22Rv1 (cell line): ENCODE results near the gene CFAP46.
"Not testable (repeated sequence)": the region's sequence is repeated elsewhere in the genome, so short reads cannot be mapped to it uniquely, and the experiment has no call there.

Experiments used
- H3K27ac ChIP-seq: fragments of 450-650 bp; 2 replicates; pipeline ENCODE4 v1.5.1; 2017
- ZFX ChIP-seq: fragments of 450-650 bp; IDR thresholded peaks from 2 replicates; pipeline ENCODE4 v1.6.1; 2017; ENCODE audit warnings: antibody characterized with exemption, borderline replicate concordance
- TF ChIP-seq, protein P1 (sequence below): fragments of 450-650 bp; IDR thresholded peaks from 2 replicates; pipeline ENCODE4 v1.5.1; 2017; ENCODE audit warnings: mild to moderate bottlenecking

Gene CFAP46

DNA sequence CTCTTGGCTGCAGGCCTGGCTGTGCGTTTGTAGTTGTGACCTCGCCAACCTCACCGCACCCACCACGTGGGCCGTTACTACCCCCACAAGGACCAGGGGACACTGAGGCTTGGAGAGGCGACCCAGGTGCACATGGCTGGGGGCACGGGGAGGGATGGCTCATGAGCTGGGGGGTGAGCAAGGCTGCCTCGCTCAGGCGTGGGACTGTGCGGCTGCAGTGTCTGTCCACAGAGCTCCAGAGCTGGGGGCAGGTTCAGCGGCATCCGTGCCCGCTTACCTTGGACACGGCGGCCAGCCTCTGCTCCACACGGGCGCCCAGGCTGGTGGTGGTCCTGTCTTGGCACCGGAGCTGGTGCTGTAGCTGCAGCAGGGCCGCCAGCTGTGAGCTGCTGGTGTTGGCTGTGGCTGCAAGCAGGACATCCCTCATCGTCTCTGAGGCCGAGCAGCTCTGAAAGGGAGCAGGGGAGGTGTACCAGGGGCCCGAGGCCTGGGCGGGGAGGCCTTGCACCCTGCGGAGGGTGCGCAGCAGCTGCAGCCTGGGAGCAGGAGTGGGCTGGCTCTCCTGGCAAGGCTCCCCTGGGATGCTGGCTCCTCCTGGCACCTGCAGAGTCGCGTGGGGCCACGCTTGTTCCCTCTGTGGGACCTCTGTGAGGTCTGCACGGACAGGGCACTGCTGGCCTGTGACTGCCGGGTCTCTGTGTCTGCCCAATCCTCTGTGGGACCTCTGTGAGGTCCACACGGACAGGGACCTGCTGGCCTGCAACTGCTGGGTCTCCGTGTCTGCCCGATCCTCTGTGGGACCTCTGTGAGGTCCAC is 96.4 kb downstream of the CFAP46 start:
- H3K27ac ChIP-seq, result no peak overlapping the region
- TF ChIP-seq, protein P1, sequence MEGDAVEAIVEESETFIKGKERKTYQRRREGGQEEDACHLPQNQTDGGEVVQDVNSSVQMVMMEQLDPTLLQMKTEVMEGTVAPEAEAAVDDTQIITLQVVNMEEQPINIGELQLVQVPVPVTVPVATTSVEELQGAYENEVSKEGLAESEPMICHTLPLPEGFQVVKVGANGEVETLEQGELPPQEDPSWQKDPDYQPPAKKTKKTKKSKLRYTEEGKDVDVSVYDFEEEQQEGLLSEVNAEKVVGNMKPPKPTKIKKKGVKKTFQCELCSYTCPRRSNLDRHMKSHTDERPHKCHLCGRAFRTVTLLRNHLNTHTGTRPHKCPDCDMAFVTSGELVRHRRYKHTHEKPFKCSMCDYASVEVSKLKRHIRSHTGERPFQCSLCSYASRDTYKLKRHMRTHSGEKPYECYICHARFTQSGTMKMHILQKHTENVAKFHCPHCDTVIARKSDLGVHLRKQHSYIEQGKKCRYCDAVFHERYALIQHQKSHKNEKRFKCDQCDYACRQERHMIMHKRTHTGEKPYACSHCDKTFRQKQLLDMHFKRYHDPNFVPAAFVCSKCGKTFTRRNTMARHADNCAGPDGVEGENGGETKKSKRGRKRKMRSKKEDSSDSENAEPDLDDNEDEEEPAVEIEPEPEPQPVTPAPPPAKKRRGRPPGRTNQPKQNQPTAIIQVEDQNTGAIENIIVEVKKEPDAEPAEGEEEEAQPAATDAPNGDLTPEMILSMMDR, result no peak
- no peak for TF ChIP-seq ZFX

DNA sequence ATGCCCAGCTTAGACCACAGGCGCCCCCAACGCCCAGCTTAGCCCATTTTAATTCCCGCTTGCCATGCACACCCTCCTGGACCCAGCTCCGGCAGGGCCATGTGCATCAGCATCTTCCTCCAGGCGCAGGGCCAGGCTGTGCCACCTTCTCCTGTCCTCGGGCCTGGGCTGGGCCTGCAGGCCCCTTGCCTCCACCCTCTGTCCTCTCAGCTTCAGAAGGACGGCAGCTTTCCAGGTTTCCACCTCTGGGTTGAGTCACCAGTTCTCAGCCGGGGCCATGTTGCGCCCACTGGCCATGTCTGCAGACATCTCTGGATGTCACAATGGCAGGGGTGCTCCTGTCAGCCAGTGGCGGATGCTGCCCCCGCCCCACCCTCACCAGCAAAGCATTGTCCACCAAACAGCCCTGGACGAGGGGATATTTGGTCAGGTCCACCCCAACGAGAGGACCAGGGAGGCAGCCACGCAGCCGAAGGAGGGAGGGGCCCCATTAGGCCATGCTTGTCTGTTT is 97.3 kb downstream of the CFAP46 start:
- H3K27ac ChIP-seq, result no peak overlapping the region
- TF ChIP-seq, protein P1, result no peak
- TF ChIP-seq ZFX, result no peak

DNA sequence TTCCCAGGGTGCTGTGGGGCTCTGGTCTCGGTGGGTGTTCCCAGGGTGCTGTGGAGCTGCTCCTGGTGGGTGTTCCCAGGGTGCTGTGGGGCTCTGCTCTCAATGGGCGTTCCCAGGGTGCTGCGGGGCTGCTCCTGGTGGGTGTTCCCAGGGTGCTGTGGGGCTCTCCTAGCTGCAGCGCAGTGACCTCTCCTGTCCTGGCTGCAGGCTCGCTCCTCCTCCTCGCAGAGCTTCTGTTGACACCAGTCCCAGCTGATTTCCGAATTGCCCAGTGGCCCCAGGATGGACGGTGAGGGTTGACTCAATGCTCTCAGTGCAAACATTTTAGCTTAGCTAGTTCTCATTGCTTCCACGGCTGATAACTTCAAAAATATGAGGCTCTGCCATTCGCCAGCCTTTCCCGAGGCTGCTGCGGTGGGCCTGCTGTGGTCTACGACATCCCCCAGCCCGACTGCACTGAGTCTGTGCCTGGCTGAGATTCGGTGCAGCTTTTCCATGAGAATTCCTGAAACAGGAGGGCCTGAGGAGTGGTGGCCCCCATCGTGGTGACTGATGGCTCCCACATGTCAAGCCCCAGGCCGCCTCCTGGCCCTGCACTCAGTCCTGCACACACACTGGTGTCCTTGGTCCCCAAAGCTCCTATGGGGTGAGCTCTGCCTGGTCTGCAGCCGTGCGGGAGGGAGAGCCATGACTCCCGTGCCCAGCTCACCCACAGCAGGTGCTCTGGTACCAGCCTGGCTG is 98.1 kb downstream of the CFAP46 start:
- H3K27ac ChIP-seq, result no peak overlapping the region
- no peak for TF ChIP-seq ZFX
- TF ChIP-seq, protein P1, result no peak

DNA sequence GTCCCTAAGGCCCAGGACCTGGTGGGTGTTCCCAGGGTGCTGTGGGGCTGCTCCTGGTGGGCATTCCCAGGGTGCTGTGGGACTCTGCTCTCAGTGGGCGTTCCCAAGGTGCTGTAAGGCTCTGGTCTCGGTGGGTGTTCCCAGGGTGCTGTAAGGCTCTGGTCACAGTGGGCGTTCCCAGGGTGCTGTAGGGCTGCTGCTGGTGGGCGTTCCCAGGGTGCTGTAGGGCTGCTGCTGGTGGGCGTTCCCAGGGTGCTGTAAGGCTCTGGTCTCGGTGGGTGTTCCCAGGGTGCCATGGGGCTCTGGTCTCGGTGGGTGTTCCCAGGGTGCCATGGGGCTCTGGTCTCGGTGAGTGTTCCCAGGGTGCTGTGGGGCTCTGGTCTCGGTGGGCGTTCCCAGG is 99.1 kb downstream of the CFAP46 start:
- not testable (repeated sequence) for H3K27ac ChIP-seq

DNA sequence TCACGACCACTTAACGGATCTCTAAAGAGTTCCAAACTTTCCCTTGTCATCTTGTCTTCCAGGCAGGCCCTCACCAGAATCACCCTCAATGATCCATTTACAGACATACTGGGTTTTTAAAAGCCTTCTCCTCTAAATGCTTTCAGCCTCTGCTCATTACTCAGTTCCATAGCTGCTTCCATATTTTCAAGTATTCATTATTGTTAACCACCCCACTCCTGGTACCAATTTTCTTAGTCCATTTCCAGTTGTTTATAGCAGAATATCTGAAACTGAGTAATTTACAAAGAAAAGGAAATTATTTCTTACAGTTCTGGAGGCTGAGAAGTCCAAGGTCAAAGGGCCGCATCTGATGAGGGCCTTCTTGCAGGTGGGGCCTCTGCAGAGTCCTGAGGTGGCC is 100.0 kb downstream of the CFAP46 start:
- TF ChIP-seq, protein P1, result no peak
- TF ChIP-seq ZFX, result no peak
- H3K27ac ChIP-seq, result no peak overlapping the region

DNA sequence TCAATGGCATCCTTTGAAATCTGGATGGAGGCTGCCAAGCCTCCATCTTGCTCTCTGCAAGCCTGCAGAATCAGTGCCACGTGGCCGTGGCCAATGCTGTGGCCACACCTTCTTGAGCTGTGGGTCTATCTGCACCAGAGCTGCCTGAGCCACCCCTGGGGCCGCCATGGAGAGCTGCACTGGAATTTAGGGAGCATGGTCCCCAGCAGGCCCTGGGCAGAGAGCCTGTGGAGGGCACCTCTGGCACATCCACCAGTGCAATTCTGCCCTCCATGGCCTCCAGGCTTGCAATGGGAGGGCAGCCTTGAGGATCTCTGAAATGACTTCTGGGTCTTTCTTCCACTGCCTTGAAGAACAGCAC is 100.8 kb downstream of the CFAP46 start:
- TF ChIP-seq ZFX, result no peak
- TF ChIP-seq, protein P1, result no peak
- no peak overlapping the region for H3K27ac ChIP-seq

DNA sequence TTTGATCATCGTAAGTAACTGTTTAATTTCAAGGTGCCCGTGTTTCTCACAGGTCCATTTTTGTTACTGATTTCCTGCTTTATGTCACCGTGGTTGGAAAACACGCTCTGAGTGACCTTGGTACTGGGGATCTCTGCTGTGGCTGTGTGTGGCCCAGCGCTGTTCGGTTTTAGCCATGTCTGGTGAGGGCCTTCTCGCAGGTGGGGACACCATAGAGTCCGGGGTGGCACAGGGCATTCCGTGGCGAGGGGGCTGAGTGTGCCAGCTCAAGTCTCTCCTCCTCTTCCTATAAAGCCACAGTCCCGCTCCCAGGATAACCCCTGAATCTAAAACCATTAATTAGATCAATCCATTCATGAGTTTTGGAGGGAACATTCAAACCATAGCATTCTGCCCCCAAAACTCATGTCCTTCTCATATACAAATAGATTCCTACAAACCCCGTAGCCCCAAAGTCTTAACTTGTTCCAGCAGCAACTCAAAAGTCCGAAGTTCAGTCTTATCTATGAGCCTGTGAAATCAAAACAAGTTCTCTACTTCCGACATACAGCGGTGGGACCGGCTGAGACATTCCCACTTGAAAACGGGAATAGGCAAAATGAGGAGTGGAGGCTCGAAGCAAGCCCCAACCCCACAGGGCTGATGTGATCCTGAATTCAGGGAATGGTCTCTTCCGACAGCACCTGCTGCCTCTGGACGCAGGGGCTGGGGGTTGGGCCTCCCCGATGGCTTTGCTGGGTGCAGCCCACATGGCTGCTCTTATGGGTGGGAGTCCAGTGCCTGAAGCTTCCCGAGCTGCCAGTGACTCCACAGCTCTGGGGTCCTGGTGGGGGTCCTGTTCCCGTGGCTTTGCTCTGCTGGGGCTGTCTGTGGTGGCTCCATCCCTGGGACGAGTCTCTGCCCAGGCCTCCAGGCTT is 101.4 kb downstream of the CFAP46 start:
- H3K27ac ChIP-seq, result no peak overlapping the region
- TF ChIP-seq ZFX, result no peak
- TF ChIP-seq, protein P1, result no peak
